Fibroblast of skin of right biceps (primary cell): Measurements from ENCODE around the gene MORC4.

ENCODE experiments used
- DNase-seq: peaks from one replicate; pipeline ENCODE4 v3.0.0-alpha.2; 2013

Gene MORC4

GRCh38 chrX:106903856-106904528 is 96.0 kb downstream of the MORC4 start:
- DNase-seq, result no peak

- no peak for DNase-seq
These were observed 96.7 kb downstream of the MORC4 start, which contains the start of gene RIPPLY1 for GRCh38 chrX:106903291-106903824. Gene RIPPLY1 (minus strand): TSS chrX:106903341. CDS start chrX:106903287, 54 bp downstream.

- no peak for DNase-seq
These were observed 97.3 kb downstream of the MORC4 start for GRCh38 chrX:106902684-106903083.

GRCh38 chrX:106901781-106902219 is 98.2 kb downstream of the MORC4 start:
- no peak for DNase-seq

GRCh38 chrX:106901341-106901740 is 98.7 kb downstream of the MORC4 start:
- no peak for DNase-seq

GRCh38 chrX:106899841-106900240 is 100.2 kb downstream of the MORC4 start:
- DNase-seq, result peak; percentile 0

GRCh38 chrX:106899276-106899675 is 100.7 kb downstream of the MORC4 start:
- DNase-seq, result peak; percentile 0

- DNase-seq, result peak; percentile 37
These were observed 101.5 kb downstream of the MORC4 start for GRCh38 chrX:106898462-106898861.

GRCh38 chrX:106897259-106897658 is 102.8 kb downstream of the MORC4 start:
- DNase-seq, result peak; percentile 51

GRCh38 chrX:106894978-106895452 is 105.0 kb downstream of the MORC4 start:
- DNase-seq, result peak; percentile 78

- DNase-seq, result peak; percentile 67
These were observed 105.6 kb downstream of the MORC4 start for GRCh38 chrX:106894392-106894909.

GRCh38 chrX:106891762-106892460 is 108.1 kb downstream of the MORC4 start:
- no peak for DNase-seq
